ENCODE results near the gene ACOT12.

GRCh38 chr5:81425569-81425968 is 31.6 kb upstream of the ACOT12 start:
- TF ChIP-seq EZH2 (IDR thresholded peaks at IDR 0.05; ENCODE audit: borderline replicate concordance, insufficient read depth, low read depth, low read length, poor library complexity, severe bottlenecking) (no peak), CTCF (IDR thresholded peaks at IDR 0.05) (peak; percentile 85)
